RWPE2 (cell line): ENCODE results near the gene CTNNBIP1.

ENCODE experiments used
- ATAC-seq: fragments of 200-7000 bp; cut with Tn5 transposase; 3 replicates; pipeline ENCODE4 v1.9.1; 2021; ENCODE audit warnings: low read depth
- DNase-seq: peaks from one replicate; pipeline ENCODE4 v3.0.0-alpha.2; 2020; ENCODE audit warnings: low spot score
- H3K27ac ChIP-seq: fragments of 450-650 bp; 2 replicates; pipeline ENCODE4 v1.5.1; 2017; ENCODE audit warnings: mild to moderate bottlenecking; ENCODE audit not compliant: poor library complexity, severe bottlenecking
- H3K27me3 ChIP-seq: fragments of 250-450 bp; sonication (Bioruptor Pico); 2 replicates; pipeline ENCODE4 v1.5.1; 2021; ENCODE audit warnings: mild to moderate bottlenecking, moderate library complexity; ENCODE audit not compliant: insufficient read depth, poor library complexity, severe bottlenecking
- H3K36me3 ChIP-seq: fragments of 250-450 bp; sonication (Bioruptor Pico); 2 replicates; pipeline ENCODE4 v1.5.1; 2020; ENCODE audit warnings: low read depth, mild to moderate bottlenecking, moderate library complexity
- H3K4me1 ChIP-seq: fragments of 250-450 bp; sonication (Bioruptor Pico); 2 replicates; pipeline ENCODE4 v1.5.1; 2021; ENCODE audit warnings: mild to moderate bottlenecking, moderate library complexity; ENCODE audit not compliant: insufficient read depth, poor library complexity, severe bottlenecking
- H3K4me3 ChIP-seq: fragments of 250-450 bp; sonication (Bioruptor Pico); 2 replicates; pipeline ENCODE4 v1.5.1; 2021; ENCODE audit warnings: mild to moderate bottlenecking, moderate library complexity; ENCODE audit not compliant: severe bottlenecking
- H3K9me3 ChIP-seq: fragments of 250-450 bp; sonication (Bioruptor Pico); 2 replicates; pipeline ENCODE4 v1.5.1; 2021; ENCODE audit warnings: mild to moderate bottlenecking, moderate library complexity; ENCODE audit not compliant: severe bottlenecking
- TF ChIP-seq, protein P1 (sequence below): fragments of 450-650 bp; IDR thresholded peaks from one replicate; pipeline ENCODE4 v1.5.1; 2017; ENCODE audit warnings: mild to moderate bottlenecking, moderate library complexity; ENCODE audit not compliant: poor library complexity, severe bottlenecking

The CTNNBIP1 gene

DNA sequence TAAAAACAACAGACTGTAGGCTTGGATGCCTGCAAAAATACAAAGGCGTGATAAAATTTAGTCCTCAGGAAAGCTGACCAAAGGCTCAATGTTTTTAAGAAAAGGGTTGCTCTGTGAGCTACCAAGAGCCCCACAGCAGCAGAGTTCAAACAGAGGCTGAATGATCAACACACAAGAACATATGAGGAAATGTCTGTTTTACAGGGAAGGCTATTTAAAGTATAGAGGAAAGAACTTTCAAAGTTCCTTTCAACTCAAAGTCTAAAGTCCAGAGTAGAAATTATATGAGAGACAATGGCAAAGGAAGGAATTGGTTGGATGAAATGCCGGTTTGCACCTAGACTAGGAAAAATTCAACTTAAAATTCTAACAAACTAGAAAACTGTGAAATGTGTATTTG lies 94.9 kb downstream of the CTNNBIP1 start:
- Histone ChIP-seq H3K27me3 (no peaks in the 10 kb centered on the region), H3K27ac (no peak overlapping the region), H3K9me3 (no peaks in the 10 kb centered on the region), H3K4me1 (peaks cover 23% of the 10 kb centered on the region), H3K4me3 (no peak overlapping the region), H3K36me3 (peaks cover 30% of the 10 kb centered on the region)
- TF ChIP-seq, protein P1, sequence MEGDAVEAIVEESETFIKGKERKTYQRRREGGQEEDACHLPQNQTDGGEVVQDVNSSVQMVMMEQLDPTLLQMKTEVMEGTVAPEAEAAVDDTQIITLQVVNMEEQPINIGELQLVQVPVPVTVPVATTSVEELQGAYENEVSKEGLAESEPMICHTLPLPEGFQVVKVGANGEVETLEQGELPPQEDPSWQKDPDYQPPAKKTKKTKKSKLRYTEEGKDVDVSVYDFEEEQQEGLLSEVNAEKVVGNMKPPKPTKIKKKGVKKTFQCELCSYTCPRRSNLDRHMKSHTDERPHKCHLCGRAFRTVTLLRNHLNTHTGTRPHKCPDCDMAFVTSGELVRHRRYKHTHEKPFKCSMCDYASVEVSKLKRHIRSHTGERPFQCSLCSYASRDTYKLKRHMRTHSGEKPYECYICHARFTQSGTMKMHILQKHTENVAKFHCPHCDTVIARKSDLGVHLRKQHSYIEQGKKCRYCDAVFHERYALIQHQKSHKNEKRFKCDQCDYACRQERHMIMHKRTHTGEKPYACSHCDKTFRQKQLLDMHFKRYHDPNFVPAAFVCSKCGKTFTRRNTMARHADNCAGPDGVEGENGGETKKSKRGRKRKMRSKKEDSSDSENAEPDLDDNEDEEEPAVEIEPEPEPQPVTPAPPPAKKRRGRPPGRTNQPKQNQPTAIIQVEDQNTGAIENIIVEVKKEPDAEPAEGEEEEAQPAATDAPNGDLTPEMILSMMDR, result no peak
- DNase-seq, result no peak
- no peak for ATAC-seq

DNA sequence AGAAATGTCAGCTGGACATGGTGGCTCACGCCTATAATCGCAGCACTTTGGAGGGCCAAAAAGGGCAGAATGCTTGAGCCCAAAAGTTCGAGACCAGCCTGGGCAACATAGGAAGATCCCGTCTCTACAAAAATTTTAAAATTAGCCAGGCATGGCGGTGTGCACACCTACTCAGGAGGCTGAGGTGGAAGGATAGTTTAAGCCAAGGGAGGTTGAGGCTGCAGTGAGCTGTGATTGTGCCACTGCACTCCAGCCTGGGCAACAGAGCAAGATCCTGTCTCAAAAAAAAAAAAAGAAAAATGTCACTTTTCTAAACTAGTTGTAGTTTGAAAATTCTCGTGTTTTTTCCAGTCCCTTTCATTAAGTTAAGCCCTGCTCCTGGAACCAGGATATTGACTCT lies 95.5 kb downstream of the CTNNBIP1 start:
- TF ChIP-seq, protein P1, result no peak
- no peak for ATAC-seq

DNA sequence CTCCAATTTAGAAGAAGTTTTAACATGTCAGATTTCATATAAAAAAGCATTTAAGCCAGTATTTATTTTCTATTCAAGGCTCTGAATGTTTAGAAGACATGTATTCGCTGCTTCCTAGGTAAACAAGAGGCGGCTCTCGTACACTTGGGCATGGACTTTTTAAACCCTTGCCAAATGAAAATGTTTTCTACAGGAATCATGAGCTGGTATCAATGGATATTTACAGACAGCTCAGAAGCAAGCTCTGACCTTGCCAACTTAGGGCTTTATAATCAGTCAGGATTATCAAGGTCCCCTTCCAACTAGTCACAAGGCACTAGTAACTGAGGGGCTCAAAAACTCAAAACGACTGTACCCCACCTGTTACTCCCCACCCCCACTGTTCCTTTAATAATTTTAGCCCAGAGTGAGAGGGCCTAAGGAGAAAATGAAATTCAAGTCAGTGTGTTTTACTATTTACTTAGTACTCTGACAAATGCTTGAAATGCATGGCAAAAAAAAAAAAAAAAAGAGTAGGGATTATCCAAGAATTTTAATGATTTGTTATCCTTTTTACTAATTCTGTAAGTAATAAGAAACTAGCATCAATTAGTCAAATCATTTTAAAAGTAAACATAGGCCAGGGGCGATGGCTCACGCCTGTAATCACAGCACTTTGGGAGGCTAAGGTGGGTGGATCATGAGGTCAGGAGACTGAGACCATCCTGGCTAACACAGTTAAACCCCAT lies 98.7 kb downstream of the CTNNBIP1 start:
- Histone ChIP-seq H3K9me3 (peaks cover 2% of the 10 kb centered on the region), H3K27ac (no peak overlapping the region), H3K27me3 (no peaks in the 10 kb centered on the region), H3K4me1 (peaks cover 17% of the 10 kb centered on the region), H3K4me3 (no peak overlapping the region), H3K36me3 (peaks cover 22% of the 10 kb centered on the region)
- TF ChIP-seq, protein P1, result no peak
- ATAC-seq (no peak), DNase-seq (no peak)

More for the DNA sequence above, 95.5 kb downstream of the CTNNBIP1 start:
- Histone ChIP-seq H3K4me1 (peaks cover 22% of the 10 kb centered on the region), H3K27ac (no peak overlapping the region), H3K36me3 (peaks cover 29% of the 10 kb centered on the region), H3K4me3 (no peak overlapping the region), H3K9me3 (no peaks in the 10 kb centered on the region), H3K27me3 (no peaks in the 10 kb centered on the region)
- DNase-seq, result no peak

DNA sequence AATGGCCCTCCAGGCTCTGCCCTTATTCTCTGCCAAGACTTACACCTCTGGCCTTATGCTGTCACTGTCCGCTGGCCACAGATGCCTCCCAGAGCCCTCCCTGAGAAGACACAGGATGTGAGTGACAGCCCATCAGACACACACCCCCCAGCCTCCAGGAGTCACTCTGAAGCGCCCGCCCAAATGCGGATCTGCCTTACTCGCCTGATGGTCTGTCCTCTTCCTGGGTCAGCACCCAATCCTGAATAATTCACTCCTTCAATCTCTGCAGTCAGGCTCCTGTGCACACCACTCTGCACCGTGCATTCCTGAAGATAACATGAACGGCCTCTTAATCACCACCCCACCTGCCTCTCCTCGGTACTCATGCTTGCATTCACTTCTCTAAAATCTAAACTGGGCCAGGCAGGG lies 101.0 kb downstream of the CTNNBIP1 start:
- no peak overlapping the region for H3K4me3 ChIP-seq
- no peak for DNase-seq
- TF ChIP-seq, protein P1, result no peak
- H3K36me3 ChIP-seq, result peaks cover 14% of the 10 kb centered on the region; the same call in 1 of the 2 replicates
- H3K27ac ChIP-seq, result peak overlapping the region; percentile 19
- H3K27me3 ChIP-seq, result no peaks in the 10 kb centered on the region
- peaks cover 2% of the 10 kb centered on the region for H3K9me3 ChIP-seq
- peaks cover 25% of the 10 kb centered on the region for H3K4me1 ChIP-seq
- ATAC-seq, result peak; percentile 79

DNA sequence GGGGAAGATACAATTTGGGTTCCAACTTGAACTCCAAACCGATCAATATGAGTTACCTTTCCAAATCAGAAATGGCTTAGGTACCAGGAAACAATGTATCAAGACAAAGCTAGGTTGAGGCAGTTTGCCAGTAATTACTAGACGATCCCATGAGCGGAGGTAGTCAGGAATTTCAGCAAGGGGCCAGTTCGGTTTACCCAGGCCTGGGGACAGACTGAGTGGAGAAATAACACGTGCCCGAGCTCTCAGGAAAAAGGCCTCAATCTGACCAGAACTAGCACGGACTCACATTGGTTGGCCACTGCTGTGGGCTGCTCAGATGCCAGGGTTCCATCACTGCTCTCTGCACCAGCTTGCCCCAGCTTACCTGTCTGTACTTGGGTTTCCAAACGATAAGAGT lies 101.6 kb downstream of the CTNNBIP1 start:
- Histone ChIP-seq H3K27ac (peak overlapping the region; percentile 19), H3K27me3 (no peaks in the 10 kb centered on the region), H3K36me3 (peaks cover 14% of the 10 kb centered on the region; the same call in 1 of the 2 replicates), H3K9me3 (peaks cover 2% of the 10 kb centered on the region), H3K4me3 (no peak overlapping the region), H3K4me1 (peaks cover 25% of the 10 kb centered on the region)
- ATAC-seq, result no peak
- DNase-seq, result no peak
- TF ChIP-seq, protein P1, result no peak
